Kidney (tissue), 14 donors: ENCODE measurements around the gene PDE6D. TPM values are rescaled to one million over a fixed set of nuclear protein-coding genes. Genes with fewer than 3 reads are reported as not detected.

Experiments used
- DNase-seq, 5 donors: peaks; one replicate each; pipeline ENCODE4 v3.0.0-alpha.2; 2013 to 2020
- FAIRE-seq: peaks from 2 replicates; lab custom pipeline; 2012; peaks lifted over from hg19 to GRCh38; lab: Jason Lieb, UNC
- H3K27ac ChIP-seq, 2 donors: one replicate each; pipeline ENCODE4 v1.7.0; 2013; ENCODE audit warnings: low read depth in 2 of 2, low read length in 2 of 2, inconsistent platforms in 1 of 2
- H3K27me3 ChIP-seq: one replicate; pipeline ENCODE4 v1.7.1; 2013; ENCODE audit warnings: low read length, inconsistent platforms; ENCODE audit not compliant: control insufficient read depth, insufficient read depth
- H3K36me3 ChIP-seq, 3 donors: one replicate each; pipeline versions ENCODE4 v1.7.0 to v1.7.1; 2013; ENCODE audit warnings: low read length in 3 of 3, control low read depth in 1 of 3, inconsistent platforms in 1 of 3; ENCODE audit not compliant: insufficient read depth in 3 of 3, control insufficient read depth in 2 of 3
- H3K4me1 ChIP-seq, 3 donors: one replicate each; pipeline versions ENCODE4 v1.7.0 to v1.7.1; 2013; ENCODE audit warnings: low read length in 3 of 3, inconsistent platforms in 1 of 3, low read depth in 1 of 3; ENCODE audit not compliant: control insufficient read depth in 2 of 3, insufficient read depth in 2 of 3
- H3K4me3 ChIP-seq, 3 donors: one replicate each; pipeline versions ENCODE4 v1.7.0 to v1.8.1; 2013; ENCODE audit warnings: low read length in 3 of 3, control low read depth in 1 of 3, inconsistent platforms in 1 of 3
- H3K9ac ChIP-seq, 3 donors: one replicate each; pipeline versions ENCODE4 v1.7.0 to v1.7.1; 2013; ENCODE audit warnings: low read length in 3 of 3, control low read depth in 1 of 3, inconsistent platforms in 1 of 3
- H3K9me3 ChIP-seq, 3 donors: one replicate each; pipeline versions ENCODE4 v1.7.0 to v1.7.1; 2013; ENCODE audit warnings: low read length in 3 of 3, control low read depth in 1 of 3, inconsistent platforms in 1 of 3; ENCODE audit not compliant: control insufficient read depth in 2 of 3, insufficient read depth in 1 of 3
- intact Hi-C: fragments of 100-400 bp; cut with DNase I; formaldehyde crosslinking; loops from one replicate; pipeline ENCODE4 v1.11.1; 2022
- polyA plus RNA-seq: library from polyadenylated mRNA; stranded (reverse); fragments of 350-450 nt; fragmentation: Illumina TruSeq; extraction: RNeasy Lipid Tissue Mini Kit (QIAGEN cat#74804); gene quantifications from one replicate; pipeline ENCODE4 v1.2.3, GENCODE V29; 2014; ENCODE audit warnings: low read depth, low replicate concordance; ENCODE audit not compliant: insufficient read depth
- total RNA-seq: library from RNA; stranded (reverse); fragmentation: NEBNext Ultra II Directional; extraction: Animal tissue kit (Norgen Biotek cat#: 25700); gene quantifications from one replicate; pipeline ENCODE4 v1.2.1, GENCODE V29; 2021
- TF ChIP-seq, protein P1 (sequence below): IDR thresholded peaks from 3 replicates; pipeline ENCODE4 v1.5.1; 2012; ENCODE audit warnings: mild to moderate bottlenecking, moderate library complexity, borderline replicate concordance; ENCODE audit not compliant: insufficient read depth; ENCODE audit errors: extremely low read depth
- donor health status: control.
- donor health status: control.
- donor health status: control.
- donor health status: control.
- donor health status: control.
- donor health status: DM: yes; HTN: yes; CAD: no.
- donor health status: Normal renal cell carcinoma (clear cell type).

PDE6D gene
- total and polyA plus RNA-seq, 2 donors from 2014 or later: 21.7 to 28.2 TPM

DNA sequence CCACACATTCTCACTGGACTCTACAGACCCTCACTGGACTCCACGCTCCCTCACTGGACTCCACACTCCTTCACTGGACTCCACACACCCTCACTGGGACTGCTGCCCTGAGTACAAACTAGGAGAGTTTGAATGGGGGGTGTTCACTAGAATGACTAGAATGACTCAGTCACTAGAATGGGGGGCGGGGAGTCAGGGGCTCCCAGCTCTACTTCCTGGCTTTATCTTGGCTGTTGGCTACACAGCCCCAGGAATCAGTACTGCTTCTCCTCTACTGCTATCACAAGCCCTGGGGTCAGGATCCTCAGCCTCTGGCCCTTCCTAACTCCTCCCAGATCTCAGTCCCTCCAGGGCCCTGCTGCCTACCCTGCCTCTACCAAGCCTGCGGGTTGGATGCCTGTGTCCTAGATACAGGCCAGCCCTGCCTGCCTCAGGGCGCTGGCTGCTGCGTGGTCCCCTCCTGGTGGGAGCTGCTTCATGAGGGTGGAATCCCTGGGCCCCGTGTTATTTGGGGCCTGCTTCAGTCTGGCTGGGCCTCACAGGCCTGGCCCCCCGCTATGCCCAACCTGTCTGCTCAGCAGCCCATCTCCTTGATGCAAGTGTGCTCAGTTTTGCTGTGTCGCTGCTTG lies 65.0 kb downstream of the PDE6D start:
- TF ChIP-seq, protein P1, sequence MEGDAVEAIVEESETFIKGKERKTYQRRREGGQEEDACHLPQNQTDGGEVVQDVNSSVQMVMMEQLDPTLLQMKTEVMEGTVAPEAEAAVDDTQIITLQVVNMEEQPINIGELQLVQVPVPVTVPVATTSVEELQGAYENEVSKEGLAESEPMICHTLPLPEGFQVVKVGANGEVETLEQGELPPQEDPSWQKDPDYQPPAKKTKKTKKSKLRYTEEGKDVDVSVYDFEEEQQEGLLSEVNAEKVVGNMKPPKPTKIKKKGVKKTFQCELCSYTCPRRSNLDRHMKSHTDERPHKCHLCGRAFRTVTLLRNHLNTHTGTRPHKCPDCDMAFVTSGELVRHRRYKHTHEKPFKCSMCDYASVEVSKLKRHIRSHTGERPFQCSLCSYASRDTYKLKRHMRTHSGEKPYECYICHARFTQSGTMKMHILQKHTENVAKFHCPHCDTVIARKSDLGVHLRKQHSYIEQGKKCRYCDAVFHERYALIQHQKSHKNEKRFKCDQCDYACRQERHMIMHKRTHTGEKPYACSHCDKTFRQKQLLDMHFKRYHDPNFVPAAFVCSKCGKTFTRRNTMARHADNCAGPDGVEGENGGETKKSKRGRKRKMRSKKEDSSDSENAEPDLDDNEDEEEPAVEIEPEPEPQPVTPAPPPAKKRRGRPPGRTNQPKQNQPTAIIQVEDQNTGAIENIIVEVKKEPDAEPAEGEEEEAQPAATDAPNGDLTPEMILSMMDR: no peak
- Histone ChIP-seq H3K4me3 (no peak overlapping the region), H3K9ac (no peak overlapping the region), H3K36me3 (peaks cover 8 to 13% (median 8%) of the 10 kb centered on the region in 3 donors), H3K9me3 (no peaks in the 10 kb centered on the region), H3K4me1 (peaks cover 2 to 22% (median 20%) of the 10 kb centered on the region in 3 donors), H3K27me3 (no peaks in the 10 kb centered on the region), H3K27ac (no peak overlapping the region)
- DNase-seq (peak in 2 of 5 donors; percentile 58 to 63), FAIRE-seq (no peak)
- intact Hi-C loops: loop anchor here (5.0 kb wide), 1 partner anchor 34 kb away; no protein-coding TSS in a partner anchor

DNA sequence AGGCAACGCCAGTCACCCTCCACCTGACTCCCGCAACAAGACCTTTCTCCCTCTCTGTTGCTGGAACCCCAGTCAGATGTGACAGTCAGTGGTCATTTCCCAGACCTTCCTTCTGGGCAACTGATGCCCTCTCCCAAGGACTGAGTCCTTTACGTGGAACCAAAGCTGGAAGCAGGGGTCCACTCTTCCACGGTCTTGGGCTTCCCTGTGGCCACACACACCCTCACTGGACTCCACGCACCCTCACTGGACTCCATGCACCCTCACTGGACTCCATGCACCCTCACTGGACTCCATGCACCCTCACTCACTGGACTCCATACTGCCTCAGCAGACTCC lies 65.6 kb downstream of the PDE6D start:
- Histone ChIP-seq H3K36me3 (peaks cover 8 to 13% (median 8%) of the 10 kb centered on the region in 3 donors), H3K9ac (no peak overlapping the region), H3K27me3 (no peaks in the 10 kb centered on the region), H3K9me3 (no peaks in the 10 kb centered on the region), H3K4me3 (no peak overlapping the region), H3K4me1 (peaks cover 2 to 22% (median 20%) of the 10 kb centered on the region in 3 donors), H3K27ac (no peak overlapping the region)
- TF ChIP-seq, protein P1: no peak
- intact Hi-C loops: loop anchor here (5.0 kb wide), 1 partner anchor 33 kb away; no protein-coding TSS in a partner anchor
- FAIRE-seq: no peak
- peak in 1 of 5 donors; percentile 61 for DNase-seq

DNA sequence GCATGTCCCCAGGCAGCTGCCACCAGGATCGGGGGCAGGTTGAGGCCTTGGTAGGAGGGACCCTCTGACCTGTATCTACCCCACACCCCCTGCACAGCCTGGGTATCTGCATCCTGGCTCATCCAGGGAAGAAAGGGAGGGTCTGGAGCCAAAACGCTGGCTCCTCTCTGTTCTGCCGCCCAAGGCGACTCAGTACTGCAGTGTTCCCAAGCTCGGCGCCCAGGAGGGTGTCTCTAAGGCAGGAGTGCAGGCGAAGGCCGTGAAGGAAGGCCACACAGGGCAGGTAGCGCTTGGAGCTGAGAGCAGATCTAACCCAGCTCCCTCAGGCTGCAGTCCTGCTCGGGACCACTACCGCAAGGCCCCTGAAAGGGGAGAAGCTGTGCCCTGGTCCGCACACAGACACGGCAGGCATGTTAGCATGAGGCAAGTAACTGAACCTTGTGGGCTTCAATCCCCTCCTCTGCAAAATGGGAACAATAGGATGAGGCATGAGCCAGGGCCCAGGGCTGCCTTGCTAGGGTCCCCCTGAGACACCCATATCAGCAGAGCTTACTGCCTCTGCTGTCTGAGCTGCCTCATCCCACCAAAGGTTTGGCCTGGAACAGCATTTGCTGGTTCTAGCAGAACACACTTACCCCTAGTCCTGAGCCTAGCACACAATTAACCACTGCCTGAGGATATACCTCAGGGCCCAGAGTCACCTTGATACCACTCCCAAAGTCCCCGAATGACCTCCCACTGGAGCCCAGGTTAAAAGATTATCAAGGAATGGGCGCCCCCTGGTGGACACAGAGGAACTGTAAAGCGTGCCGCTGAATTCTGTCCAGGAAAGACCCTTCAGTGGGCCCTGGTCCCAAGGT lies 66.2 kb downstream of the PDE6D start:
- no peaks in the 10 kb centered on the region for H3K27me3 ChIP-seq
- H3K27ac ChIP-seq: no peak overlapping the region
- DNase-seq: peak; percentile 79 to 90 (median 84)
- no peak overlapping the region for H3K9ac ChIP-seq
- no peak overlapping the region for H3K4me3 ChIP-seq
- H3K4me1 ChIP-seq: peaks cover 2 to 23% (median 20%) of the 10 kb centered on the region in 3 donors
- H3K36me3 ChIP-seq: peaks cover 8 to 13% (median 8%) of the 10 kb centered on the region in 3 donors
- H3K9me3 ChIP-seq: no peaks in the 10 kb centered on the region
- intact Hi-C loops: loop anchor here (5.0 kb wide), 2 partner anchors 33 to 103 kb away; no protein-coding TSS in a partner anchor
- FAIRE-seq: no peak
- TF ChIP-seq, protein P1: peak; percentile 71
